ENCODE measurements around the gene NMT2.

Gene NMT2

GRCh38 chr10:15088428-15089261 lies 79.8 kb downstream of the NMT2 start, which contains the start of gene ACBD7:
Gene ACBD7 (minus strand): TSS chr10:15088776. CDS start chr10:15088728, 48 bp downstream.
- peak; percentile 24 to 79 (median 59) for DNase-seq

GRCh38 chr10:15084502-15084922 lies 84.0 kb downstream of the NMT2 start:
- no peak for DNase-seq

GRCh38 chr10:15083674-15084501 lies 84.6 kb downstream of the NMT2 start:
- no peak for DNase-seq

GRCh38 chr10:15075421-15075820 lies 93.1 kb downstream of the NMT2 start:
- no peak for DNase-seq

GRCh38 chr10:15072358-15072757 lies 96.1 kb downstream of the NMT2 start:
- DNase-seq, result no peak

GRCh38 chr10:15069230-15069629 lies 99.3 kb downstream of the NMT2 start:
- no peak for DNase-seq

GRCh38 chr10:15068802-15069201 lies 99.7 kb downstream of the NMT2 start:
- DNase-seq, result no peak

- DNase-seq, result no peak
Observed at GRCh38 chr10:15067154-15067553, 101.3 kb downstream of the NMT2 start.

GRCh38 chr10:15060638-15061037 lies 107.9 kb downstream of the NMT2 start:
- DNase-seq, result no peak

GRCh38 chr10:15059914-15060313 lies 108.6 kb downstream of the NMT2 start:
- DNase-seq, result no peak

GRCh38 chr10:15058689-15059088 lies 109.8 kb downstream of the NMT2 start:
- no peak for DNase-seq

All from activated naive CD4-positive, alpha-beta T cell (primary cell).